H1 (cell line): ENCODE measurements around the gene NOC2L.

Experiments used
- CTBP2 ChIP-seq: IDR thresholded peaks from 2 replicates; pipeline ENCODE4 v1.7.0; 2011; ENCODE audit warnings: borderline replicate concordance, mild to moderate bottlenecking, moderate library complexity, mixed read lengths, low read length; ENCODE audit not compliant: insufficient read depth, insufficient read length
- JUND ChIP-seq: IDR thresholded peaks from 2 replicates; pipeline ENCODE4 v1.6.1; 2011; ENCODE audit warnings: mild to moderate bottlenecking, improper control_type of control experiment, low read length
- KDM5A ChIP-seq: fragments of 200-600 bp; IDR thresholded peaks from 2 replicates; pipeline ENCODE4 v1.7.1; 2012; ENCODE audit warnings: mild to moderate bottlenecking, low read length, inconsistent platforms, mixed read lengths
- POLR2A ChIP-seq, 2 experiments: IDR thresholded peaks; 1 replicate in 1 of 2; 2 replicates in 1 of 2; pipeline ENCODE4 v1.6.1; 2011; ENCODE audit warnings: low read depth in 2 of 2, low read length in 2 of 2, mild to moderate bottlenecking in 2 of 2; ENCODE audit errors: control extremely low read depth in 1 of 2
- POLR2AphosphoS5 ChIP-seq: IDR thresholded peaks from 2 replicates; pipeline ENCODE4 v1.6.1; 2011; ENCODE audit warnings: low read depth, low read length
- RAD21 ChIP-seq, 2 experiments: IDR thresholded peaks in 1 of 2; conservative IDR thresholded peaks in 1 of 2; 2 replicates each; pipeline ENCODE4 v1.6.1; 2011; ENCODE audit warnings: low read depth in 2 of 2, low read length in 2 of 2, improper control_type of control experiment in 1 of 2, inconsistent platforms in 1 of 2, mild to moderate bottlenecking in 1 of 2, moderate library complexity in 1 of 2
- RFX5 ChIP-seq: IDR thresholded peaks from 2 replicates; pipeline ENCODE4 v1.6.1; 2011; ENCODE audit warnings: low read depth, low read length, improper control_type of control experiment, borderline replicate concordance
- RNF2 ChIP-seq: fragments of 200-900, 300-1000 bp; sonication (generic); IDR thresholded peaks from 2 replicates; pipeline ENCODE4 v1.7.1; 2016; ENCODE audit warnings: borderline replicate concordance, low read depth, mild to moderate bottlenecking, antibody characterized with exemption, low read length; ENCODE audit not compliant: poor library complexity, severe bottlenecking; ENCODE audit errors: missing control alignments
- RXRA ChIP-seq: IDR thresholded peaks from 2 replicates; pipeline ENCODE4 v1.6.1; 2011; ENCODE audit warnings: low read depth, mild to moderate bottlenecking, low read length, moderate library complexity; ENCODE audit not compliant: insufficient read depth
- USF2 ChIP-seq: IDR thresholded peaks from 2 replicates; pipeline ENCODE4 v1.6.1; 2011; ENCODE audit warnings: low read length, improper control_type of control experiment
- TF ChIP-seq, protein P1 (sequence below), 3 experiments: IDR thresholded peaks; 1 replicate in 2 of 3; 2 replicates in 1 of 3; pipeline versions ENCODE4 v1.5.1 to v1.6.1; 2011; ENCODE audit warnings: low read length in 3 of 3, mild to moderate bottlenecking in 3 of 3, inconsistent platforms in 2 of 3, low read depth in 1 of 3, moderate library complexity in 1 of 3; ENCODE audit not compliant: insufficient read depth in 1 of 3; ENCODE audit errors: control extremely low read depth in 1 of 3

- peak in 1 of 2 experiments; percentile 58; a peak in 1 of 3 replicates for TF ChIP-seq POLR2A (IDR thresholded peaks at IDR 0.05; ENCODE audit: control extremely low read depth in 1 of 2, low read depth in 2 of 2, low read length in 2 of 2)
- no peak for TF ChIP-seq RFX5
- TF ChIP-seq, protein P1, sequence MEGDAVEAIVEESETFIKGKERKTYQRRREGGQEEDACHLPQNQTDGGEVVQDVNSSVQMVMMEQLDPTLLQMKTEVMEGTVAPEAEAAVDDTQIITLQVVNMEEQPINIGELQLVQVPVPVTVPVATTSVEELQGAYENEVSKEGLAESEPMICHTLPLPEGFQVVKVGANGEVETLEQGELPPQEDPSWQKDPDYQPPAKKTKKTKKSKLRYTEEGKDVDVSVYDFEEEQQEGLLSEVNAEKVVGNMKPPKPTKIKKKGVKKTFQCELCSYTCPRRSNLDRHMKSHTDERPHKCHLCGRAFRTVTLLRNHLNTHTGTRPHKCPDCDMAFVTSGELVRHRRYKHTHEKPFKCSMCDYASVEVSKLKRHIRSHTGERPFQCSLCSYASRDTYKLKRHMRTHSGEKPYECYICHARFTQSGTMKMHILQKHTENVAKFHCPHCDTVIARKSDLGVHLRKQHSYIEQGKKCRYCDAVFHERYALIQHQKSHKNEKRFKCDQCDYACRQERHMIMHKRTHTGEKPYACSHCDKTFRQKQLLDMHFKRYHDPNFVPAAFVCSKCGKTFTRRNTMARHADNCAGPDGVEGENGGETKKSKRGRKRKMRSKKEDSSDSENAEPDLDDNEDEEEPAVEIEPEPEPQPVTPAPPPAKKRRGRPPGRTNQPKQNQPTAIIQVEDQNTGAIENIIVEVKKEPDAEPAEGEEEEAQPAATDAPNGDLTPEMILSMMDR (IDR thresholded peaks at IDR 0.05; ENCODE audit: control extremely low read depth in 1 of 3, insufficient read depth in 1 of 3, low read depth in 1 of 3, low read length in 3 of 3), result peak; percentile 77 to 90 (median 82)
- TF ChIP-seq POLR2AphosphoS5, result no peak
- TF ChIP-seq RNF2, result no peak
- no peak for TF ChIP-seq KDM5A
- TF ChIP-seq USF2, result no peak
- TF ChIP-seq RAD21 (IDR thresholded peaks at IDR 0.05 in 1 of 2, conservative IDR thresholded peaks at IDR 0.05 in 1 of 2; ENCODE audit: low read depth in 2 of 2, low read length in 2 of 2), result peak; percentile 70 to 85
- TF ChIP-seq CTBP2, result no peak
- no peak for TF ChIP-seq RXRA
- TF ChIP-seq JUND, result no peak
Observed at GRCh38 chr1:904310-904950, 54.6 kb downstream of the NOC2L start.
